GM10248 (cell line): ENCODE data around the gene CHST7.

ENCODE experiments used
- CTCF ChIA-PET: fragments of 300-600 bp; sonication (Branson Sonifier 250); formaldehyde crosslinking; extraction: SDS; loops from one replicate; lab custom pipeline; 2021; ENCODE audit warnings: antibody characterized with exemption; lab: Yijun Ruan, JAX
- POLR2A ChIA-PET: fragments of 350-650 bp; sonication (Branson Sonifier 250); formaldehyde crosslinking; extraction: SDS; loops from one replicate; lab custom pipeline; 2020; ENCODE audit warnings: antibody characterized with exemption; lab: Yijun Ruan, JAX
- DNase-seq: peaks from one replicate; pipeline ENCODE4 v3.0.0; 2012; ENCODE audit errors: extremely low spot score
- TF ChIP-seq, protein P1 (sequence below): IDR thresholded peaks from 2 replicates; pipeline ENCODE4 v1.5.1; 2012; ENCODE audit warnings: mild to moderate bottlenecking, low read depth; ENCODE audit errors: extremely low read depth, missing control alignments, control extremely low read depth

The CHST7 gene

DNA sequence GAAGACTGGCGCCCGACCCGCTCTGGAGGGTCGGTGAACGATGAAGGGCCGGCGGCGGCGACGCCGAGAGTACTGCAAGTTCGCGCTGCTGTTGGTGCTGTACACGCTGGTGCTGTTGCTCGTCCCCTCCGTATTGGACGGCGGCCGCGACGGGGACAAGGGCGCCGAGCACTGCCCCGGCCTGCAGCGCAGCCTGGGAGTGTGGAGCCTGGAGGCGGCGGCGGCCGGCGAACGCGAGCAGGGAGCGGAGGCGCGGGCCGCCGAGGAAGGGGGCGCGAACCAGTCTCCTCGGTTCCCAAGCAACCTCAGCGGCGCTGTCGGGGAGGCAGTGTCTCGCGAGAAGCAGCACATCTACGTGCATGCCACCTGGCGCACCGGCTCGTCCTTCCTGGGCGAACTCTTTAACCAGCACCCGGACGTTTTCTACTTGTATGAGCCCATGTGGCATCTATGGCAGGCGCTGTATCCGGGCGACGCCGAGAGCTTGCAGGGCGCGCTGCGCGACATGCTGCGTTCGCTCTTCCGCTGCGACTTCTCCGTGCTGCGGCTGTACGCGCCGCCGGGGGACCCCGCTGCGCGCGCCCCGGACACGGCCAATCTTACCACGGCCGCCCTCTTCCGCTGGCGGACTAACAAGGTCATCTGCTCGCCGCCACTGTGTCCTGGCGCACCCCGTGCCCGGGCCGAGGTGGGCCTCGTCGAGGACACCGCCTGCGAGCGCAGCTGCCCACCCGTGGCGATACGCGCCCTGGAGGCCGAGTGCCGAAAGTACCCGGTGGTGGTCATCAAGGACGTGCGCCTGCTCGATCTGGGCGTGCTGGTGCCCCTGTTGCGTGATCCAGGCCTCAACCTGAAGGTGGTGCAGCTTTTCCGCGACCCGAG, 568 bp downstream of the CHST7 start:
- ChIA-PET CTCF (interaction anchor here (0.8 kb wide), 1 partner anchor 10 kb away, joined by 3 read pairs; no protein-coding TSS in a partner anchor), POLR2A (no interaction called here)
- TF ChIP-seq, protein P1, sequence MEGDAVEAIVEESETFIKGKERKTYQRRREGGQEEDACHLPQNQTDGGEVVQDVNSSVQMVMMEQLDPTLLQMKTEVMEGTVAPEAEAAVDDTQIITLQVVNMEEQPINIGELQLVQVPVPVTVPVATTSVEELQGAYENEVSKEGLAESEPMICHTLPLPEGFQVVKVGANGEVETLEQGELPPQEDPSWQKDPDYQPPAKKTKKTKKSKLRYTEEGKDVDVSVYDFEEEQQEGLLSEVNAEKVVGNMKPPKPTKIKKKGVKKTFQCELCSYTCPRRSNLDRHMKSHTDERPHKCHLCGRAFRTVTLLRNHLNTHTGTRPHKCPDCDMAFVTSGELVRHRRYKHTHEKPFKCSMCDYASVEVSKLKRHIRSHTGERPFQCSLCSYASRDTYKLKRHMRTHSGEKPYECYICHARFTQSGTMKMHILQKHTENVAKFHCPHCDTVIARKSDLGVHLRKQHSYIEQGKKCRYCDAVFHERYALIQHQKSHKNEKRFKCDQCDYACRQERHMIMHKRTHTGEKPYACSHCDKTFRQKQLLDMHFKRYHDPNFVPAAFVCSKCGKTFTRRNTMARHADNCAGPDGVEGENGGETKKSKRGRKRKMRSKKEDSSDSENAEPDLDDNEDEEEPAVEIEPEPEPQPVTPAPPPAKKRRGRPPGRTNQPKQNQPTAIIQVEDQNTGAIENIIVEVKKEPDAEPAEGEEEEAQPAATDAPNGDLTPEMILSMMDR: no peak
- peak; percentile 48 for DNase-seq

DNA sequence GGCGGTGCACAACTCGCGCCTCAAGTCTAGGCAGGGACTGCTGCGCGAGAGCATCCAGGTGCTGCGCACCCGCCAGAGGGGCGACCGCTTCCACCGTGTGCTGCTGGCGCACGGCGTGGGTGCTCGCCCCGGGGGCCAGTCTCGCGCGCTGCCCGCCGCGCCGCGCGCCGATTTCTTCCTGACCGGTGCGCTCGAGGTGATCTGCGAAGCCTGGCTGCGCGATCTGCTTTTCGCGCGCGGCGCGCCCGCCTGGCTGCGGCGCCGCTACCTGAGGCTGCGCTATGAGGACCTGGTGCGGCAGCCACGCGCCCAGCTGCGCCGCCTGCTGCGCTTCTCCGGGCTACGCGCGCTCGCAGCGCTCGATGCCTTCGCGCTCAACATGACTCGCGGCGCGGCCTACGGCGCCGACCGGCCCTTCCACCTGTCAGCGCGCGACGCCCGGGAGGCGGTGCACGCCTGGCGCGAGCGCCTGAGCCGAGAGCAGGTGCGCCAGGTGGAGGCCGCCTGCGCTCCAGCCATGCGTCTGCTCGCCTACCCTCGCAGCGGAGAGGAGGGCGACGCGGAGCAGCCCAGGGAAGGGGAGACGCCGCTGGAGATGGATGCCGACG, 1.3 kb downstream of the CHST7 start:
- ChIA-PET POLR2A (no interaction called here), CTCF (interaction anchor here (0.8 kb wide), 1 partner anchor 9 kb away, joined by 3 read pairs; no protein-coding TSS in a partner anchor)
- DNase-seq: peak; percentile 28
- TF ChIP-seq, protein P1: no peak

DNA sequence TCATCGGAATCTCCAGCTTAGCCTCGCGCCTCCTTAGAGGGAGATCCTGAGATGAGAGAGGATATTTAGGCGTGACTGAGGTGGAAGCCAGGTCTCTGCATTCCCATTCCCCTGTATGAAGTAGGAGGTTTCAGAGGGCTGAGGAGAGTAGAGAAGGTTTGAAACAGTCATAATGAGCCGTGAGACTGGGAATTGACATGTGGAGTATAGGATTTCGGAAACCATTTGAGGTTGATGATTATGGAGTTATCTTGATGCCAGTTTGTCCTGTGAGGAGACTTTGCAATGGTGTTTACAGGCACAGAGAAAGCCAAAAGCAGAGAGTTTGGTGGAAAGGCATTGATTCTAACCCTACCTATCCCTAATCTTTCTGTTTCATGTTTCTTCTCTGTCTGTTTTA, 2.0 kb downstream of the CHST7 start:
- DNase-seq: no peak
- ChIA-PET CTCF (no interaction called here), POLR2A (no interaction called here)
- TF ChIP-seq, protein P1: no peak

DNA sequence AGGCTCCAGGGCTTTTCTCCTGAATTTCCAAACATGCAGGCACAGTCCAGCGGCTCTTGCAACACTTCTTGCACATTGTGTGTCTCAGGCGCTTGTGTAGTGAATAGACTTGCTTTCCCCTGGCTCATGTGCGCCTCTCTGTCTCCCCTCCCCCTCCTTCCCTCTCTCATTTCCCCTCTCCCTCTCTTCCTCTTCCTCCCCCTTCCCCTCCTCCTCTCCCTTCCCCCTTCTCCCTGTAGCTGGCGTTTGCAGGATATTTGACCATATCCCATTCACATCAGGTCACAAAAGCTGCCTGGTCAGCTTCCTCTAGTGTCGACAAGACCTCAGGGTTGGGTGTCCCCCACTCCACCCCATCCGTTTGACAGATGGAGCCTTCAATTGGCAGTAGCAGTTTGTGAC, 2.4 kb downstream of the CHST7 start:
- no peak for DNase-seq
- TF ChIP-seq, protein P1: no peak
- ChIA-PET POLR2A (no interaction called here), CTCF (no interaction called here)

DNA sequence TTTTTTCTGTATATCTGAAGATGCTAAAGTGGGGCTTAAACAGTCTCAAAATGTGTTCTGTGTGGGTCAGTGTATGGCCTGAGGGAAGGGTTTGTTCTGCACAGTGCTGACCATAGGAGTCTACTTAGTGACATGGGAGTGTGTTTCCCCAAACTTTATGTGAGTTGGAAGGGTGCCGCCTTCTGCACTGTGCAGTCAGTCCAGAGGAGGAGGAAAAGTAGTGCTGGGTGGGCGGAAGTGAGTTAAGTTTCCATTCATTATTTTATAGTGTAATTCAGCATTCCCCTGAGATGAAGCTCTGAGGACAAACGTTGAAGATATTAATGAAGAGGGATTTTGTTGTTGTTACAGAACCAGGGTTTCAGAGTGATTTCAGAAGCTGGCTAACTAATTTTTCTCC, 2.9 kb downstream of the CHST7 start:
- TF ChIP-seq, protein P1: no peak
- no peak for DNase-seq
- POLR2A ChIA-PET: no interaction called here
- CTCF ChIA-PET: interaction anchor here (1.3 kb wide), 1 partner anchor 11 kb away, joined by 4 read pairs; no protein-coding TSS in a partner anchor

DNA sequence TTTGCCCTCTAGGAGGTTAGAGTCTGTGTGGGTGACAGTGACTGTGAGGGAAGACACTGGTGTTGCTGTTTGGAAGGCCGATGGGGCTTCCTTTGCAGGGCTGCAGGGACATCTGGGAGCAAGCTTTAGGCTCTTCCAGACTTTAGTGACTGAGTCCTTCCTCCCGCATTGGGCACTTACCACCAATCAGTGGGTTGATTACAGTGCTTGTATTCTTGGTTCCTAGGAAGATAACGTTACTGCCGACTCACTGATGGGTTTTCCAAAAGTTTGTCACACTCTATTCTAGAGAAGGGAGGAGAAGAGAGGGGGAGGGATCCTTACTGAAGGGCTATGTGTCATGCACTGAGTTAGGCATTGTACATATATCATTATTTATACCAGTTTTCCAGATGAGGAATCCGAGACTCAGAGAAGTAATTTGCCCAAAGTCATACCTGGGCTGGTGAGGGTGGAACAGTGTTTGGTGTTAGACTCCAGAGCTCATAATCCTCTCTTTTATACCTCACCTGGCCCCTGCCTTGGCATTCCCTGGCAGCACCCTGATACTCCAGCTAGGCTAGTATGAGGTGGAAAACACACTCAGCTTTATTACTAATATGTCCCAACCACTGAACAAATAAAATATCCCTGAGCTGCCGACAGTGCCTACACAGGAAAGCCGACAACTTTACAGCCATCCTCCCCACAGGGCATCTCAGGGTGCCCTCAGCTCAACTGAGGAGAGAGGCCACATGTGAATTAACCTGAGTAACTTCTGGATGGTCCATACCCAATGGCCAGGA, 3.8 kb downstream of the CHST7 start:
- TF ChIP-seq, protein P1: no peak
- ChIA-PET POLR2A (no interaction called here), CTCF (interaction anchor here (1.0 to 1.3 kb wide), 2 partner anchors 10 to 16 kb away, joined by 3 to 4 read pairs; no protein-coding TSS in a partner anchor)
- DNase-seq: no peak
